Transverse colon (tissue), 4 donors: ENCODE data around the gene ZFAND3.

Experiments used
- EP300 ChIP-seq: sonication (generic); formaldehyde crosslinking; IDR thresholded peaks from one replicate; pipeline ENCODE4 v1.6.1; 2017; ENCODE audit warnings: antibody characterized with exemption, low read depth
- POLR2A ChIP-seq: fragments of 450-650 bp; IDR thresholded peaks from one replicate; pipeline ENCODE4 v1.6.1; 2016; ENCODE audit warnings: antibody characterized with exemption, mild to moderate bottlenecking, moderate library complexity
- POLR2AphosphoS5 ChIP-seq, 3 donors: sonication (generic); formaldehyde crosslinking; IDR thresholded peaks; one replicate each; pipeline ENCODE4 v1.6.1; 2016; ENCODE audit warnings: antibody characterized with exemption in 3 of 3
- TF ChIP-seq, protein P1 (sequence below), 5 experiments: fragments of 200-600 bp in 3 of 5; fragments of 450-650 bp in 2 of 5; sonication (generic) in 3 of 5; IDR thresholded peaks; 1 replicate in 2 of 5; 2 replicates in 3 of 5; pipeline ENCODE4 v1.5.1; 2016 to 2017; ENCODE audit warnings: antibody characterized with exemption in 5 of 5, inconsistent platforms in 3 of 5, mild to moderate bottlenecking in 2 of 5, moderate library complexity in 1 of 5

DNA sequence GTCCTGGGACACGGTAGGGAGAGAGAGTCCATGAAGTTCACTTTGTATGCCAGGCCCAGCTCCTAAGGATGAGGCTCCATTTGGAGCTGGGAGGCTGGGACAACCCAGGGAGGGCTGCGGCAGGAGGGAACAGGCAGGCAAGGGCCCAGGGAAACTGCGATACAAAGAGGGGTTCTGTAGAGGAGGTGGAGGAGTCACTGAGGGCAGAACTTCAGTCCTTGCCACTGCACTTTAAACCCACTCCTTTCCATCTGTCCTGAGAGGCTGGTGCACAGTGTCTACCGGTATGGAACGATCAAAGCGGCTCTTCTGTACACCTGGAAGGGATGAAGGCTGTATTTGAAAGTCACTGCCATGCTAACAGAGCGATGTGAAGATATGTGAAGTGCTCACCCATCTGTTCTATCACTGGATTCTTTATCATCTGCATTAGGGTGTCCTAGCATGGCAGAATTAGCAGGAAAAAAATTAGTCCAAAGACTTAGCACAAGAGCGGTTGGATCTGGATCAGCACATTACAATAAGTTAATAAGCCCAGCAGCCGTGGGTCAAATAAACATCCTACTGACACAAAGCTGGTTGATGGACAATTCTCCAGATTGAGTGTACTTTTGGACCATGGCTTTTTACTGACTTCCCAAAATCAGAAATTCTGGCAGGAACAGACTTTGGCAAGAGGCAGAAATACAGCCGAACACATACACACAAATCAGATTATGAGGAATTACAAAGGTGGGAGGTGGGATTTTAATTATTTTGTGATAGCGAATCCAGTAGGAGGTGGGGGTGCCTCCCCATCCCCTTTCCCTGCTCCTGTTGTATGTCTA lies 20.9 kb upstream of the ZFAND3 start:
- TF ChIP-seq, protein P1, sequence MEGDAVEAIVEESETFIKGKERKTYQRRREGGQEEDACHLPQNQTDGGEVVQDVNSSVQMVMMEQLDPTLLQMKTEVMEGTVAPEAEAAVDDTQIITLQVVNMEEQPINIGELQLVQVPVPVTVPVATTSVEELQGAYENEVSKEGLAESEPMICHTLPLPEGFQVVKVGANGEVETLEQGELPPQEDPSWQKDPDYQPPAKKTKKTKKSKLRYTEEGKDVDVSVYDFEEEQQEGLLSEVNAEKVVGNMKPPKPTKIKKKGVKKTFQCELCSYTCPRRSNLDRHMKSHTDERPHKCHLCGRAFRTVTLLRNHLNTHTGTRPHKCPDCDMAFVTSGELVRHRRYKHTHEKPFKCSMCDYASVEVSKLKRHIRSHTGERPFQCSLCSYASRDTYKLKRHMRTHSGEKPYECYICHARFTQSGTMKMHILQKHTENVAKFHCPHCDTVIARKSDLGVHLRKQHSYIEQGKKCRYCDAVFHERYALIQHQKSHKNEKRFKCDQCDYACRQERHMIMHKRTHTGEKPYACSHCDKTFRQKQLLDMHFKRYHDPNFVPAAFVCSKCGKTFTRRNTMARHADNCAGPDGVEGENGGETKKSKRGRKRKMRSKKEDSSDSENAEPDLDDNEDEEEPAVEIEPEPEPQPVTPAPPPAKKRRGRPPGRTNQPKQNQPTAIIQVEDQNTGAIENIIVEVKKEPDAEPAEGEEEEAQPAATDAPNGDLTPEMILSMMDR (IDR thresholded peaks at IDR 0.05), result no peak
- no peak for TF ChIP-seq POLR2A
- TF ChIP-seq EP300, result no peak
- no peak for TF ChIP-seq POLR2AphosphoS5 (IDR thresholded peaks at IDR 0.05)
